Tibial nerve (tissue), 4 donors: Measurements from ENCODE around the gene IL12A. TPM values are rescaled to one million over a fixed set of nuclear protein-coding genes. Genes with fewer than 3 reads are reported as not detected.

ENCODE experiments used
- DNase-seq, 2 donors: peaks; one replicate each; pipeline ENCODE4 v3.0.0-alpha.2; 2019; ENCODE audit warnings: low spot score in 2 of 2
- H3K27ac ChIP-seq, 4 donors: fragments of 200-600 bp; sonication (generic) in 3 of 4; one replicate each; pipeline ENCODE4 v1.5.1; 2017 to 2019; ENCODE audit warnings: mild to moderate bottlenecking in 1 of 4
- H3K27me3 ChIP-seq, 2 donors: fragments of 200-600 bp; sonication (generic) in 1 of 2; one replicate each; pipeline versions ENCODE4 v1.5.1 to v1.6.0; 2017 to 2019
- H3K36me3 ChIP-seq, 3 donors: fragments of 200-600 bp; sonication (generic); one replicate each; pipeline ENCODE4 v1.5.1; 2018 to 2019
- H3K4me1 ChIP-seq, 4 donors: fragments of 200-600 bp; sonication (generic) in 3 of 4; one replicate each; pipeline ENCODE4 v1.5.1; 2017 to 2019
- H3K4me3 ChIP-seq, 4 donors: fragments of 200-600 bp; sonication (generic) in 3 of 4; one replicate each; pipeline ENCODE4 v1.5.1; 2017 to 2019; ENCODE audit warnings: mild to moderate bottlenecking in 1 of 4, moderate library complexity in 1 of 4
- H3K9me3 ChIP-seq, 4 donors: fragments of 200-600 bp; sonication (generic) in 3 of 4; one replicate each; pipeline ENCODE4 v1.5.1; 2017 to 2019
- EP300 ChIP-seq, 2 donors: sonication (generic); formaldehyde crosslinking; IDR thresholded peaks; one replicate each; pipeline ENCODE4 v1.6.1; 2017; ENCODE audit warnings: antibody characterized with exemption in 2 of 2, mild to moderate bottlenecking in 1 of 2
- POLR2A ChIP-seq, 2 donors: fragments of 450-650 bp; IDR thresholded peaks; one replicate each; pipeline ENCODE4 v1.6.1; 2017; ENCODE audit warnings: antibody characterized with exemption in 2 of 2, mild to moderate bottlenecking in 2 of 2, moderate library complexity in 2 of 2
- WGBS, 2 donors: methylation state at CpG; one replicate each; pipeline ENCODE4 v1.1.5; 2018; 5-methylcytosine and 5-hydroxymethylcytosine counted together
- total RNA-seq, 4 donors: library from RNA; depleted of rRNA; stranded (reverse); fragments of >200 nt; gene quantifications; one replicate each; pipeline ENCODE4 v1.1.0, GENCODE V29; 2016
- TF ChIP-seq, protein P1 (sequence below), 5 experiments: fragments of 200-600 bp in 3 of 5; fragments of 450-650 bp in 2 of 5; sonication (generic) in 3 of 5; IDR thresholded peaks; one replicate each; pipeline ENCODE4 v1.5.1; 2016 to 2019; ENCODE audit warnings: antibody characterized with exemption in 5 of 5, mild to moderate bottlenecking in 3 of 5, moderate library complexity in 2 of 5

Gene IL12A
- total RNA-seq, result under 1 TPM in 1 of 4 donors, not detected in 3; 0.60 TPM

DNA sequence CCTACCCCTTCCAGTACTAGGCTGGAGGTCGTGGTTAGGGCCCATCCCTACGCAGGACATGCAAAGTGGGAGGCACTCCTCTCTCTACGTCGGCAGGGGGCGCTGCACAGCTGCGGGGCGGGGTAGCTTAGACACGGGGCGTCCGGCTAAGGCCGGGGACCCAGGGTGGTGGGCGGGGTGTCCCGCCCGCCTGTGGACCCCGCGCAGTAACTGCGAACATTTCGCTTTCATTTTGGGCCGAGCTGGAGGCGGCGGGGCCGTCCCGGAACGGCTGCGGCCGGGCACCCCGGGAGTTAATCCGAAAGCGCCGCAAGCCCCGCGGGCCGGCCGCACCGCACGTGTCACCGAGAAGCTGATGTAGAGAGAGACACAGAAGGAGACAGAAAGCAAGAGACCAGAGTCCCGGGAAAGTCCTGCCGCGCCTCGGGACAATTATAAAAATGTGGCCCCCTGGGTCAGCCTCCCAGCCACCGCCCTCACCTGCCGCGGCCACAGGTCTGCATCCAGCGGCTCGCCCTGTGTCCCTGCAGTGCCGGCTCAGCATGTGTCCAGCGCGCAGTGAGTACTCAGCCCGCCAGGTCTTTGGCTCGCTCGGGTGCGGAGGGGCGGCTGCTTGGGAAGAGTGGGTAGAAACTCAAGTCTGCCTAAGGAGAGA, at the start of gene IL12A:
Gene IL12A (plus strand): TSS at position 219 of the 655 bp plus-strand sequence.
- H3K9me3 ChIP-seq, result peaks cover 0 to 7% (median 0%) of the 10 kb centered on the region in 4 donors
- 1 to 3% methylated on average over 22 to 37 of the region's 54 CpGs for WGBS, 2 donors

DNA sequence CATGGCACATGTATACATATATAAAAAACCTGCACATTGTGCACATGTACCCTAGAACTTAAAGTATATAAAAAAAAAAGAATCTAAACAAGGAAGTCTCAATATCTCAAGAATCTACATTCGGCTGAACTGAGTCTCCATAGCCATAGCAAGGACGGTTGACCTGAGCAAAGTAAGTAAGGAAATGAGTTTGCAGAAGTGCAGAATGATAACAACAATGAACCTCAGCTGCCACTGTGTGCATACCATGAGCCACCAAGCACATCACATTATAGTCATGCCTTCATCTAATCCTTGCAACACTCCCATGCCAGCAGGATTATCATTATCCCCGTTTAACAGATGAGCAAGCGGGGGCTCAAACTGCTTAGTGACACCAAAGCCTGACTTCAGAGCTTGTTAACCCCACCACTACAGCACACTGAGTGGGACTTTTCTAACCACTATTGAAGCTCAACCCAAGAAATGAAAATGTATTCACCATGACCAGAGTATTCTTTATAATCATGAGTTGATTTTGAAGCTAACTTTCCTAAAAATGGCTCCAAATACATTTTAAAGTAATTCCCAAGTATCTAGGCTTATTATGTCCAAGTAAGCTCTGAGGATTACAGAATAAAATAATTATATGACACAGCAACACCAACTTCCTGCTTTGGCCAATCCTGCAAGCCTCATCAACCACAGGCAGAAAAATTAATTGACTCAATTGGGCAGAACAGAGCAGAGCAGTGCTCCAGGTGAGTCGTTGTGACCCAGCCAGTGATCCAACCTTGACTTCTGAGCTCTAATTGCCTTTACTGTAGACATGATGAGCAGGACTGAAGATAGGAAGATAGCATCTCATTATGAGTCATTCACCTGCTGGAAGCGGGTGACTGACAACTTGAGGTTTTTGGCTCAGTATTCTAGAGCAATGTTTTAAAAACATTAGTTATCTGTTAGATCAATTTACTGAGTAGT, 47.3 kb upstream of the IL12A start:
- DNase-seq, result no peak
- TF ChIP-seq, protein P1, sequence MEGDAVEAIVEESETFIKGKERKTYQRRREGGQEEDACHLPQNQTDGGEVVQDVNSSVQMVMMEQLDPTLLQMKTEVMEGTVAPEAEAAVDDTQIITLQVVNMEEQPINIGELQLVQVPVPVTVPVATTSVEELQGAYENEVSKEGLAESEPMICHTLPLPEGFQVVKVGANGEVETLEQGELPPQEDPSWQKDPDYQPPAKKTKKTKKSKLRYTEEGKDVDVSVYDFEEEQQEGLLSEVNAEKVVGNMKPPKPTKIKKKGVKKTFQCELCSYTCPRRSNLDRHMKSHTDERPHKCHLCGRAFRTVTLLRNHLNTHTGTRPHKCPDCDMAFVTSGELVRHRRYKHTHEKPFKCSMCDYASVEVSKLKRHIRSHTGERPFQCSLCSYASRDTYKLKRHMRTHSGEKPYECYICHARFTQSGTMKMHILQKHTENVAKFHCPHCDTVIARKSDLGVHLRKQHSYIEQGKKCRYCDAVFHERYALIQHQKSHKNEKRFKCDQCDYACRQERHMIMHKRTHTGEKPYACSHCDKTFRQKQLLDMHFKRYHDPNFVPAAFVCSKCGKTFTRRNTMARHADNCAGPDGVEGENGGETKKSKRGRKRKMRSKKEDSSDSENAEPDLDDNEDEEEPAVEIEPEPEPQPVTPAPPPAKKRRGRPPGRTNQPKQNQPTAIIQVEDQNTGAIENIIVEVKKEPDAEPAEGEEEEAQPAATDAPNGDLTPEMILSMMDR (IDR thresholded peaks at IDR 0.05), result no peak
- TF ChIP-seq EP300 (IDR thresholded peaks at IDR 0.05), result no peak
- no peak for TF ChIP-seq POLR2A (IDR thresholded peaks at IDR 0.05)
- no peaks in the 10 kb centered on the region for H3K4me1 ChIP-seq
- no peaks in the 10 kb centered on the region for H3K36me3 ChIP-seq
- WGBS, 2 donors, result 81 to 84% methylated on average over 6 of the region's 6 CpGs
- H3K27me3 ChIP-seq, result no peaks in the 10 kb centered on the region
- no peak overlapping the region for H3K4me3 ChIP-seq
- no peak overlapping the region for H3K27ac ChIP-seq
- H3K9me3 ChIP-seq, result no peaks in the 10 kb centered on the region

More for the DNA sequence above, at the start of gene IL12A:
- H3K4me1 ChIP-seq, result peaks cover 0 to 11% (median 5%) of the 10 kb centered on the region in 4 donors
- H3K27me3 ChIP-seq, result no peaks in the 10 kb centered on the region
- H3K27ac ChIP-seq, result peak within 1 kb of the TSS in 1 of 4 donors; percentile 63
- TF ChIP-seq, protein P1 (IDR thresholded peaks at IDR 0.05), result peak; percentile 84 to 91 (median 89)
- no peak for TF ChIP-seq POLR2A (IDR thresholded peaks at IDR 0.05)
- DNase-seq, result peak; percentile 34 to 71
- peak within 1 kb of the TSS; percentile 58 to 86 (median 82) for H3K4me3 ChIP-seq
- no peaks in the 10 kb centered on the region for H3K36me3 ChIP-seq

DNA sequence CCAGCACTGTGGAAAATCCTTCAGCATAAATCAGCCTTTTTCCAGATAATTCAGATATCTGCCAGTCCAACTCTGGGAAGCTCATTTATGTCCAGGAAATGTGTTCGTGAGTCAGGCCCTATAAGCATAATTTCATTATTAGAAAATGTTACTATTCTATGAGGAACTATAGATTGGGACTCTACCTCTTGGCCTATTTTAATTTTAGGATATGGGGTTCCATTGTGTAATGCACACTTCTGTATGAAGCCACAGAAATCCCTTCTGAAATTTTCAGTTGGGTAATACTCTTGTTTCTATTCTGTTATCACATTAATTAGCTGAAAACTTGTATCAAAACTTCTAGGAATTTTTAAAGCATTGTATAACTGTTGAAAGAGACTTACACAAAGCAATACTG, 43.9 kb upstream of the IL12A start:
- Histone ChIP-seq H3K4me3 (no peak overlapping the region), H3K27ac (no peak overlapping the region), H3K36me3 (no peaks in the 10 kb centered on the region), H3K9me3 (no peaks in the 10 kb centered on the region), H3K4me1 (no peaks in the 10 kb centered on the region), H3K27me3 (no peaks in the 10 kb centered on the region)
- TF ChIP-seq EP300 (IDR thresholded peaks at IDR 0.05), result no peak
- TF ChIP-seq, protein P1 (IDR thresholded peaks at IDR 0.05), result no peak
- no peak for TF ChIP-seq POLR2A (IDR thresholded peaks at IDR 0.05)
- no peak for DNase-seq
- 52 to 73% methylated on average over 1 of the region's 1 CpG for WGBS, 2 donors

DNA sequence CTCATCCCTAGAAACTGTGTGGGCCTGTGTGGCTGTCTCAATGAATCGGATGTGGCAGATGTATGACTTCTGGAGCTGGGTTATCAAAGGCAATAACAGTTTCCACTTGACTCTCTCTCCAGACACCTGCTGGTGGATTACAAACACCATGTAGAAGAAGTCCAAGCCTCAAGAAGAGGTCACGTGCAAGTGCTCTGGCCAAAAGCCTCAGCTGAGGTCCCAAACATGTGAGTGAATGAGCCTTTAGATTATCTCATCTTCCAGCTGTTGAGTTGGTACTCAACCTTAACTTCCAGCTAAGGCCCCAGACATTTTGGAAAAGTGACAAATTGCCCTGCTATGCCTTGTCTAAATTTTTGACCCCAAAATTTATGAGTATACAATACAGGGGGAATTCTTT, 42.7 kb upstream of the IL12A start:
- no peak overlapping the region for H3K27ac ChIP-seq
- H3K27me3 ChIP-seq, result no peaks in the 10 kb centered on the region
- H3K4me3 ChIP-seq, result no peak overlapping the region
- H3K9me3 ChIP-seq, result no peaks in the 10 kb centered on the region
- H3K4me1 ChIP-seq, result no peaks in the 10 kb centered on the region
- 78 to 100% methylated on average over 2 of the region's 2 CpGs for WGBS, 2 donors
- DNase-seq, result no peak
- no peaks in the 10 kb centered on the region for H3K36me3 ChIP-seq
- no peak for TF ChIP-seq EP300 (IDR thresholded peaks at IDR 0.05)
- no peak for TF ChIP-seq POLR2A (IDR thresholded peaks at IDR 0.05)
- TF ChIP-seq, protein P1 (IDR thresholded peaks at IDR 0.05), result no peak

DNA sequence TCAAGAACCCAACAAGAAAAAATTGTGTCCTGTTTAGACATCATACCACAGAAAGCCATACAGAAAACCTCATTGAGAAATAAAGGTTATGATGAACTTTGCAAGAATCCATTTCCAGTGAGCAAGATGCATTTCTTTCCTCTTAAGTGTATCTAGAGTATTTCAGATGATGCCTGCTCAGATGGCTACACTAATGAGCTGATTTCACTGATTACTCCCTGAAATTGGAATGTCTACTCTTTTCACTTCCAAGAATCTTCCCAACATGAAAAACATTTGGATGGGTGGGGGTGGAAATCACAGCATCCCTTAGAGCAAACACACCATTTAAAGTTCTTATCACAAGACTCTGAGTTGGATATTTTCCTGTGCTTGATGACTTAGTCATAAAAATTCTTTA, 41.4 kb upstream of the IL12A start:
- no peaks in the 10 kb centered on the region for H3K27me3 ChIP-seq
- no peak for DNase-seq
- no peaks in the 10 kb centered on the region for H3K9me3 ChIP-seq
- H3K27ac ChIP-seq, result no peak overlapping the region
- no peaks in the 10 kb centered on the region for H3K4me1 ChIP-seq
- H3K36me3 ChIP-seq, result no peaks in the 10 kb centered on the region
- TF ChIP-seq, protein P1 (IDR thresholded peaks at IDR 0.05), result no peak
- TF ChIP-seq POLR2A (IDR thresholded peaks at IDR 0.05), result no peak
- TF ChIP-seq EP300 (IDR thresholded peaks at IDR 0.05), result no peak
- H3K4me3 ChIP-seq, result no peak overlapping the region
